IMR-90 (cell line): ENCODE data around the gene CYRIA. TPM values are rescaled to one million over a fixed set of nuclear protein-coding genes. Genes with fewer than 3 reads are reported as not detected.
A peak's percentile ranks its signal among the peaks of the same experiment; 100 is the strongest.

ENCODE experiments used
- ATAC-seq: fragments of 200-7000 bp; cut with Tn5 transposase; 2 replicates; pipeline ENCODE4 v1.9.1; 2020; ENCODE audit warnings: low read depth, mild to moderate bottlenecking, moderate library complexity
- BruUV-seq: library from RNA; stranded (reverse); fragments of 400-500 nt; replicated peaks from 2 replicates; lab custom pipeline; 2021; lab: Mats Ljungman, UMichigan
- CTCF ChIA-PET: fragments of 300-600 bp; formaldehyde crosslinking; extraction: SDS; loops from one replicate; lab custom pipeline; 2021; ENCODE audit warnings: antibody characterized with exemption; lab: Yijun Ruan, JAX
- POLR2A ChIA-PET: fragments of 300-600 bp; sonication (Branson Sonifier 250); formaldehyde crosslinking; loops from one replicate; lab custom pipeline; 2022; ENCODE audit warnings: antibody characterized with exemption; ENCODE audit not compliant: unreplicated experiment; lab: Charles Lee
- DNase-seq: peaks from one replicate; pipeline ENCODE4 v3.0.0; 2013
- H2AFZ ChIP-seq: replicated peaks from 2 replicates; pipeline ENCODE3; 2013; ENCODE audit warnings: low read length, mild to moderate bottlenecking; ENCODE audit not compliant: poor library complexity
- H2AK5ac ChIP-seq: 2 replicates; pipeline ENCODE4 v1.6.1; 2013; ENCODE audit warnings: low read depth, low read length, inconsistent platforms
- H2AK9ac ChIP-seq: replicated peaks from 2 replicates; pipeline ENCODE3; 2013; ENCODE audit warnings: mild to moderate bottlenecking, low read depth, low read length, moderate library complexity; ENCODE audit not compliant: poor library complexity
- H2BK120ac ChIP-seq: 2 replicates; pipeline ENCODE4 v1.6.1; 2013; ENCODE audit warnings: low read depth, low read length, inconsistent platforms
- H2BK15ac ChIP-seq: 3 replicates; pipeline ENCODE4 v1.6.1; 2013; ENCODE audit warnings: low read depth, low read length, inconsistent platforms
- H2BK20ac ChIP-seq: 2 replicates; pipeline ENCODE4 v1.6.1; 2013; ENCODE audit warnings: low read depth, mild to moderate bottlenecking, inconsistent platforms, low read length, moderate library complexity
- H2BK5ac ChIP-seq: 2 replicates; pipeline ENCODE4 v1.6.1; 2013; ENCODE audit warnings: mild to moderate bottlenecking, low read depth, low read length, inconsistent platforms; ENCODE audit not compliant: poor library complexity, severe bottlenecking
- H3K14ac ChIP-seq: replicated peaks from 2 replicates; pipeline ENCODE4 v1.6.1; 2013; ENCODE audit warnings: low read depth, low read length, inconsistent platforms
- H3K18ac ChIP-seq: 2 replicates; pipeline ENCODE4 v1.6.1; 2013; ENCODE audit warnings: low read depth, low read length, control low read depth
- H3K23ac ChIP-seq: 2 replicates; pipeline ENCODE4 v1.6.1; 2013; ENCODE audit warnings: low read depth, low read length, inconsistent platforms
- H3K27ac ChIP-seq: 2 replicates; pipeline ENCODE4 v1.5.1; 2013; ENCODE audit warnings: mild to moderate bottlenecking, control low read depth, low read length; ENCODE audit not compliant: insufficient read depth
- H3K27me3 ChIP-seq: 2 replicates; pipeline ENCODE4 v1.6.1; 2013; ENCODE audit warnings: low read length; ENCODE audit not compliant: control insufficient read depth, insufficient read depth
- H3K36me3 ChIP-seq: 2 replicates; pipeline ENCODE4 v1.6.1; 2013; ENCODE audit warnings: low read length, mixed read lengths; ENCODE audit not compliant: control insufficient read depth, insufficient read depth
- H3K4ac ChIP-seq: 2 replicates; pipeline ENCODE4 v1.6.1; 2013; ENCODE audit warnings: low read depth, low read length, inconsistent platforms
- H3K4me1 ChIP-seq: 2 replicates; pipeline ENCODE4 v1.6.1; 2013; ENCODE audit warnings: low read length, mixed read lengths; ENCODE audit not compliant: control insufficient read depth, insufficient read depth
- H3K4me2 ChIP-seq: 2 replicates; pipeline ENCODE4 v1.6.1; 2013; ENCODE audit warnings: low read depth, mild to moderate bottlenecking, control low read depth, low read length, moderate library complexity
- H3K4me3 ChIP-seq: 2 replicates; pipeline ENCODE4 v1.5.1; 2013; ENCODE audit warnings: low read depth, mild to moderate bottlenecking, control low read depth, low read length, moderate library complexity; ENCODE audit not compliant: insufficient read depth
- H3K56ac ChIP-seq: 2 replicates; pipeline ENCODE4 v1.6.1; 2013; ENCODE audit warnings: low read length, inconsistent platforms; ENCODE audit not compliant: insufficient read depth; ENCODE audit errors: extremely low read depth
- H3K79me1 ChIP-seq, 2 experiments: 2 replicates each; pipeline ENCODE4 v1.6.1; 2013; ENCODE audit warnings: low read length in 2 of 2, inconsistent platforms in 1 of 2, low read depth in 1 of 2
- H3K9ac ChIP-seq: 2 replicates; pipeline ENCODE4 v1.6.1; 2013; ENCODE audit warnings: low read depth, low read length, control low read depth
- H3K9me1 ChIP-seq: 2 replicates; pipeline ENCODE4 v1.6.1; 2013; ENCODE audit warnings: low read length, inconsistent platforms; ENCODE audit not compliant: insufficient read depth
- H3K9me3 ChIP-seq: 2 replicates; pipeline ENCODE4 v1.6.1; 2013; ENCODE audit warnings: low read length; ENCODE audit not compliant: control insufficient read depth, insufficient read depth
- H4K20me1 ChIP-seq: 2 replicates; pipeline ENCODE4 v1.6.1; 2013; ENCODE audit warnings: low read length, inconsistent platforms; ENCODE audit not compliant: insufficient read depth
- H4K5ac ChIP-seq: 2 replicates; pipeline ENCODE4 v1.6.1; 2013; ENCODE audit warnings: mild to moderate bottlenecking, low read depth, low read length, control low read depth
- H4K8ac ChIP-seq, 2 experiments: 2 replicates each; pipeline ENCODE4 v1.6.1; 2013; ENCODE audit warnings: low read depth in 2 of 2, low read length in 2 of 2, control low read depth in 1 of 2, inconsistent platforms in 1 of 2
- H4K91ac ChIP-seq: 2 replicates; pipeline ENCODE4 v1.6.1; 2013; ENCODE audit warnings: low read depth, low read length, inconsistent platforms; ENCODE audit not compliant: insufficient read depth
- NFE2L2 ChIP-seq: fragments of 150-350 bp; IDR thresholded peaks from 2 replicates; pipeline ENCODE4 v1.6.1; 2016; ENCODE audit warnings: low read depth, mild to moderate bottlenecking, low read length
- RFX5 ChIP-seq: IDR thresholded peaks from 2 replicates; pipeline ENCODE4 v1.8.0; 2012; ENCODE audit warnings: low read depth, mild to moderate bottlenecking, low read length, moderate library complexity
- WGBS, 2 experiments: methylation state at CpG; one replicate each; pipeline versions ENCODE4 v1.1.5 to v1.1.7; 2013; ENCODE audit warnings: missing lambda C conversion rate in 2 of 2; ENCODE audit not compliant: insufficient read length in 1 of 2; ENCODE audit errors: extremely low coverage in 2 of 2; 5-methylcytosine and 5-hydroxymethylcytosine counted together
- dilution Hi-C: fragments of 300-500 bp; cut with HindIII; formaldehyde crosslinking; loops from one replicate; pipeline ENCODE4 v1.14.3; 2018; ENCODE audit warnings: low sequenced_read_pairs; ENCODE audit not compliant: unreplicated experiment
- in situ Hi-C: fragments of 300-500 bp; cut with MboI; formaldehyde crosslinking; loops from 3 replicates; pipeline ENCODE4 v1.14.3; 2019; ENCODE audit warnings: low sequenced_read_pairs, inconsistent platforms, mixed read lengths
- intact Hi-C: fragments of 100-400 bp; cut with micrococcal nuclease; formaldehyde crosslinking; loops from 2 replicates; pipeline ENCODE4 v1.10.0; 2022
- polyA plus RNA-seq, 3 experiments: library from polyadenylated mRNA; depleted of rRNA; stranded (reverse); fragments of >200 nt; gene quantifications; 2 replicates each; pipeline ENCODE4 v1.2.3, GENCODE V29; 2012; ENCODE audit warnings: low replicate concordance in 1 of 3
- total RNA-seq: library from RNA; depleted of rRNA; stranded (reverse); fragments of >200 nt; gene quantifications from 2 replicates; pipeline ENCODE4 v1.2.3, GENCODE V29; 2012

CYRIA gene
- total and polyA plus RNA-seq, 2 of the 4 experiments (the other 2 are of a cell fraction) = 1.7 to 3.8 TPM

GRCh38 chr2:16645775-16646559, 19.7 kb downstream of the CYRIA start:
- H3K79me1 ChIP-seq = peaks cover 2% of the 10 kb centered on the region in 2 experiments; a peak in 1 of 4 replicates
- H3K4me3 ChIP-seq = no peak overlapping the region
- ChIA-PET POLR2A (no interaction called here), CTCF (interaction anchor here (0.9 to 1.3 kb wide), 2 partner anchors 10 to 32 kb away, joined by 3 read pairs; no protein-coding TSS in a partner anchor)
- H2BK120ac ChIP-seq = no peak overlapping the region
- no peak overlapping the region for H3K56ac ChIP-seq
- no peak overlapping the region for H4K5ac ChIP-seq
- no peak overlapping the region for H3K4ac ChIP-seq
- no peaks in the 10 kb centered on the region for H3K27me3 ChIP-seq
- no peak overlapping the region for H4K91ac ChIP-seq
- H3K9ac ChIP-seq = no peak overlapping the region
- H2AK9ac ChIP-seq = no peak overlapping the region
- no peak overlapping the region for H3K27ac ChIP-seq
- dilution Hi-C loops = no loop called here
- H3K23ac ChIP-seq = no peak overlapping the region
- no TSS peak for BruUV-seq
- H3K9me1 ChIP-seq = peaks cover 9% of the 10 kb centered on the region; the same call in 1 of the 2 replicates
- no CpG with 5 or more reads among the region's 3 CpGs for WGBS, 2 experiments
- H3K14ac ChIP-seq = no peak overlapping the region
- H3K4me1 ChIP-seq = peaks cover 14% of the 10 kb centered on the region; the same call in 1 of the 2 replicates
- H2BK15ac ChIP-seq = no peak overlapping the region
- in situ Hi-C loops = no loop called here
- no peak overlapping the region for H4K8ac ChIP-seq
- peak; percentile 62; the same call in 1 of the 2 replicates for TF ChIP-seq NFE2L2
- no peak for TF ChIP-seq RFX5
- no peak overlapping the region for H3K18ac ChIP-seq
- no peak overlapping the region for H2BK5ac ChIP-seq
- intact Hi-C loops = no loop called here
- H3K4me2 ChIP-seq = no peak overlapping the region
- H3K36me3 ChIP-seq = 0 out of 2 replicates have a peak, but pooled peaks cover 1% of the 10 kb centered on the region
- DNase-seq = no peak
- H3K9me3 ChIP-seq = no peaks in the 10 kb centered on the region
- no peak overlapping the region for H2AFZ ChIP-seq
- H2BK20ac ChIP-seq = no peak overlapping the region
- H4K20me1 ChIP-seq = no peaks in the 10 kb centered on the region; the same call in 1 of the 2 replicates
- no peak for ATAC-seq
- no peak overlapping the region for H2AK5ac ChIP-seq
